SK-N-SH treated with all-trans-retinoic acid at 6 μM for 48 hours (cell line): Measurements from ENCODE around the gene RECQL5.

ENCODE experiments used
- ATAC-seq: fragments of 200-7000 bp; cut with Tn5 transposase; 3 replicates; pipeline ENCODE4 v1.9.1; 2020; ENCODE audit warnings: mild to moderate bottlenecking, moderate library complexity
- ARNTL ChIP-seq: fragments of 450-650 bp; formaldehyde crosslinking; IDR thresholded peaks from 2 replicates; pipeline ENCODE4 v1.5.0; 2020; ENCODE audit warnings: low read depth, mild to moderate bottlenecking, moderate library complexity, borderline replicate concordance
- BACH2 ChIP-seq: fragments of 250-450 bp; sonication (Bioruptor Pico); IDR thresholded peaks from 2 replicates; pipeline ENCODE4 v1.9.0; 2021; ENCODE audit warnings: mild to moderate bottlenecking, borderline replicate concordance
- CREB5 ChIP-seq: fragments of 250-450 bp; sonication (Bioruptor Pico); IDR thresholded peaks from 2 replicates; pipeline ENCODE4 v1.5.1; 2020; ENCODE audit warnings: low read depth, mild to moderate bottlenecking, moderate library complexity
- CSDC2 ChIP-seq: fragments of 250-450 bp; sonication (Bioruptor Pico); IDR thresholded peaks from 2 replicates; pipeline ENCODE4 v1.5.0; 2020; ENCODE audit warnings: mild to moderate bottlenecking, moderate library complexity
- ESRRG ChIP-seq: fragments of 250-450 bp; sonication (Bioruptor Pico); IDR thresholded peaks from 2 replicates; pipeline ENCODE4 v1.6.1; 2021; ENCODE audit warnings: mild to moderate bottlenecking
- GLIS3 ChIP-seq: fragments of 250-450 bp; sonication (Bioruptor Pico); IDR thresholded peaks from 2 replicates; pipeline ENCODE4 v1.5.0; 2020; ENCODE audit warnings: mild to moderate bottlenecking, moderate library complexity
- ISL1 ChIP-seq: fragments of 250-450 bp; sonication (Bioruptor Pico); IDR thresholded peaks from 2 replicates; pipeline ENCODE4 v2.1.2; 2022; ENCODE audit warnings: mild to moderate bottlenecking, moderate library complexity
- OSR1 ChIP-seq: fragments of 250-450 bp; sonication (Bioruptor Pico); IDR thresholded peaks from 2 replicates; pipeline ENCODE4 v1.8.0; 2022; ENCODE audit warnings: moderate library complexity, mild to moderate bottlenecking, inconsistent platforms
- PATZ1 ChIP-seq: fragments of 250-450 bp; sonication (Bioruptor Pico); IDR thresholded peaks from 2 replicates; pipeline ENCODE4 v1.8.0; 2020; ENCODE audit warnings: mild to moderate bottlenecking, moderate library complexity, borderline replicate concordance
- PPARA ChIP-seq: fragments of 250-450 bp; sonication (Bioruptor Pico); IDR thresholded peaks from 2 replicates; pipeline ENCODE4 v1.5.0; 2020; ENCODE audit warnings: mild to moderate bottlenecking, borderline replicate concordance
- RARB ChIP-seq: fragments of 250-450 bp; sonication (Bioruptor Pico); IDR thresholded peaks from 2 replicates; pipeline ENCODE4 v1.8.0; 2021; ENCODE audit warnings: mild to moderate bottlenecking, moderate library complexity
- SNAI2 ChIP-seq: fragments of 250-450 bp; sonication (Bioruptor Pico); IDR thresholded peaks from 2 replicates; pipeline ENCODE4 v1.5.0; 2020; ENCODE audit warnings: mild to moderate bottlenecking, moderate library complexity
- TCF4 ChIP-seq: fragments of 250-450 bp; sonication (Bioruptor Pico); IDR thresholded peaks from 2 replicates; pipeline ENCODE4 v1.8.0; 2021; ENCODE audit warnings: mild to moderate bottlenecking, moderate library complexity, borderline replicate concordance
- TOX ChIP-seq: fragments of 250-450 bp; sonication (Bioruptor Pico); IDR thresholded peaks from 2 replicates; pipeline ENCODE4 v1.8.0; 2021; ENCODE audit warnings: mild to moderate bottlenecking, moderate library complexity, borderline replicate concordance
- TSHZ2 ChIP-seq: fragments of 250-450 bp; sonication (Bioruptor Pico); IDR thresholded peaks from 2 replicates; pipeline ENCODE4 v1.5.0; 2020; ENCODE audit warnings: mild to moderate bottlenecking, moderate library complexity
- ZC3H10 ChIP-seq: fragments of 250-450 bp; sonication (Bioruptor Pico); IDR thresholded peaks from 2 replicates; pipeline ENCODE4 v1.5.1; 2021; ENCODE audit warnings: mild to moderate bottlenecking, moderate library complexity
- ZFP3 ChIP-seq: fragments of 250-450 bp; sonication (Bioruptor Pico); IDR thresholded peaks from 2 replicates; pipeline ENCODE4 v1.5.0; 2020; ENCODE audit warnings: mild to moderate bottlenecking, moderate library complexity
- ZFP30 ChIP-seq: fragments of 450-650 bp; formaldehyde crosslinking; IDR thresholded peaks from 2 replicates; pipeline ENCODE4 v1.5.0; 2022; ENCODE audit warnings: mild to moderate bottlenecking, moderate library complexity
- ZNF565 ChIP-seq: fragments of 450-650 bp; formaldehyde crosslinking; conservative IDR thresholded peaks from 2 replicates; pipeline ENCODE4 v1.5.0; 2020; ENCODE audit warnings: low read depth, mild to moderate bottlenecking, moderate library complexity
- ZNF70 ChIP-seq: fragments of 450-650 bp; formaldehyde crosslinking; IDR thresholded peaks from 2 replicates; pipeline ENCODE4 v1.5.0; 2020; ENCODE audit warnings: mild to moderate bottlenecking, moderate library complexity
- ZNF8 ChIP-seq: fragments of 450-650 bp; formaldehyde crosslinking; IDR thresholded peaks from 2 replicates; pipeline ENCODE4 v1.5.0; 2020; ENCODE audit warnings: mild to moderate bottlenecking, moderate library complexity
- TF ChIP-seq, protein P1 (sequence below): fragments of 250-450 bp; sonication (Bioruptor Pico); IDR thresholded peaks from 2 replicates; pipeline ENCODE4 v1.5.1; 2021; ENCODE audit warnings: mild to moderate bottlenecking, moderate library complexity
- TF ChIP-seq, protein P2 (sequence below): fragments of 250-450 bp; sonication (Bioruptor Pico); IDR thresholded peaks from 2 replicates; pipeline ENCODE4 v1.8.0; 2021; ENCODE audit warnings: low read depth, mild to moderate bottlenecking, moderate library complexity, borderline replicate concordance

The RECQL5 gene

GRCh38 chr17:75701288-75701687 is 34.3 kb upstream of the RECQL5 start:
- ATAC-seq: no peak

DNA sequence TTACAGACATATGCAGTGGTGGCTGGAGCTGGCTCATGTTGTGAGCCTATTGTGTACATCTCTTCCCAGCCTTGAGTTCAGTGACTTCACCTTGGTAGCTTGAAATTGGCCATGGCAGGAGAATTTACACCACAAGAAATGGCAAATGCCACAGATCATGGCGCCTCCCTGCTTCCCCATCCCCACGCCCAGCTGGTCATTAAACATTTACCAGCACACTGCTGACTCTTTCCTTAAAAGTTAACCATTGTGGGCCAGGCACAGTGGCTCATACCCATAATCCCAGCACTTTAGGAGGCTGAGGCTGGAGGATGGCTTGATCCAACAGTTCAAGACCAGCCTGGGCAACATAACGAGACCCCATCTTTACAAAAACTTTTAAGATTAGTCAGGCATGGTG is 31.7 kb upstream of the RECQL5 start:
- ATAC-seq: no peak
- TF ChIP-seq, protein P1, sequence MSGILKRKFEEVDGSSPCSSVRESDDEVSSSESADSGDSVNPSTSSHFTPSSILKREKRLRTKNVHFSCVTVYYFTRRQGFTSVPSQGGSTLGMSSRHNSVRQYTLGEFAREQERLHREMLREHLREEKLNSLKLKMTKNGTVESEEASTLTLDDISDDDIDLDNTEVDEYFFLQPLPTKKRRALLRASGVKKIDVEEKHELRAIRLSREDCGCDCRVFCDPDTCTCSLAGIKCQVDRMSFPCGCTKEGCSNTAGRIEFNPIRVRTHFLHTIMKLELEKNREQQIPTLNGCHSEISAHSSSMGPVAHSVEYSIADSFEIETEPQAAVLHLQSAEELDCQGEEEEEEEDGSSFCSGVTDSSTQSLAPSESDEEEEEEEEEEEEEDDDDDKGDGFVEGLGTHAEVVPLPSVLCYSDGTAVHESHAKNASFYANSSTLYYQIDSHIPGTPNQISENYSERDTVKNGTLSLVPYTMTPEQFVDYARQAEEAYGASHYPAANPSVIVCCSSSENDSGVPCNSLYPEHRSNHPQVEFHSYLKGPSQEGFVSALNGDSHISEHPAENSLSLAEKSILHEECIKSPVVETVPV: no peak
- TF ChIP-seq ZFP30: no peak
- no peak for TF ChIP-seq SNAI2
- no peak for TF ChIP-seq ESRRG (CRISPR knock-in tag)
- no peak for TF ChIP-seq TOX
- TF ChIP-seq PATZ1 (CRISPR knock-in tag): no peak
- no peak for TF ChIP-seq RARB (CRISPR knock-in tag)
- TF ChIP-seq CREB5 (CRISPR knock-in tag): no peak
- no peak for TF ChIP-seq GLIS3
- no peak for TF ChIP-seq ZFP3
- no peak for TF ChIP-seq TCF4 (CRISPR knock-in tag)
- TF ChIP-seq ZNF70: no peak
- TF ChIP-seq ZNF565: no peak
- no peak for TF ChIP-seq TSHZ2 (CRISPR knock-in tag)

More at GRCh38 chr17:75701288-75701687, 34.3 kb upstream of the RECQL5 start:
- TF ChIP-seq ZFP3 (no peak), ZNF70 (no peak), PATZ1 (CRISPR knock-in tag) (no peak), GLIS3 (no peak), PPARA (no peak), CSDC2 (no peak), BACH2 (CRISPR knock-in tag) (no peak), ZC3H10 (CRISPR knock-in tag) (no peak), ZNF8 (CRISPR knock-in tag) (no peak), ESRRG (CRISPR knock-in tag) (no peak), ARNTL (no peak), CREB5 (CRISPR knock-in tag) (no peak), ISL1 (CRISPR knock-in tag) (no peak), RARB (CRISPR knock-in tag) (no peak), ZNF565 (no peak), ZFP30 (no peak), OSR1 (CRISPR knock-in tag) (no peak), TOX (no peak)
- TF ChIP-seq, protein P1: no peak
- TF ChIP-seq, protein P2, sequence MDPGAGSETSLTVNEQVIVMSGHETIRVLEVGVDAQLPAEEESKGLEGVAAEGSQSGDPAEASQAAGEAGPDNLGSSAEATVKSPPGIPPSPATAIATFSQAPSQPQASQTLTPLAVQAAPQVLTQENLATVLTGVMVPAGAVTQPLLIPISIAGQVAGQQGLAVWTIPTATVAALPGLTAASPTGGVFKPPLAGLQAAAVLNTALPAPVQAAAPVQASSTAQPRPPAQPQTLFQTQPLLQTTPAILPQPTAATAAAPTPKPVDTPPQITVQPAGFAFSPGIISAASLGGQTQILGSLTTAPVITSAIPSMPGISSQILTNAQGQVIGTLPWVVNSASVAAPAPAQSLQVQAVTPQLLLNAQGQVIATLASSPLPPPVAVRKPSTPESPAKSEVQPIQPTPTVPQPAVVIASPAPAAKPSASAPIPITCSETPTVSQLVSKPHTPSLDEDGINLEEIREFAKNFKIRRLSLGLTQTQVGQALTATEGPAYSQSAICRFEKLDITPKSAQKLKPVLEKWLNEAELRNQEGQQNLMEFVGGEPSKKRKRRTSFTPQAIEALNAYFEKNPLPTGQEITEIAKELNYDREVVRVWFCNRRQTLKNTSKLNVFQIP (CRISPR knock-in tag): no peak
